Vein endothelial cell (primary cell): ENCODE measurements around the gene ZBTB37. TPM values are rescaled to one million over a fixed set of nuclear protein-coding genes. Genes with fewer than 3 reads are reported as not detected.

Experiments
- small RNA-seq: library from RNA; depleted of rRNA; stranded (forward); fragments of <200 nt; gene quantifications from one replicate; pipeline ENCODE3, GENCODE V24; 2012
- total RNA-seq: library from RNA; depleted of rRNA; stranded (reverse); fragments of >200 nt; gene quantifications from 2 replicates; pipeline ENCODE4 v1.2.3, GENCODE V29; 2012

The ZBTB37 gene
- 4.6 and 6.3 TPM in 2 replicates for total RNA-seq

DNA sequence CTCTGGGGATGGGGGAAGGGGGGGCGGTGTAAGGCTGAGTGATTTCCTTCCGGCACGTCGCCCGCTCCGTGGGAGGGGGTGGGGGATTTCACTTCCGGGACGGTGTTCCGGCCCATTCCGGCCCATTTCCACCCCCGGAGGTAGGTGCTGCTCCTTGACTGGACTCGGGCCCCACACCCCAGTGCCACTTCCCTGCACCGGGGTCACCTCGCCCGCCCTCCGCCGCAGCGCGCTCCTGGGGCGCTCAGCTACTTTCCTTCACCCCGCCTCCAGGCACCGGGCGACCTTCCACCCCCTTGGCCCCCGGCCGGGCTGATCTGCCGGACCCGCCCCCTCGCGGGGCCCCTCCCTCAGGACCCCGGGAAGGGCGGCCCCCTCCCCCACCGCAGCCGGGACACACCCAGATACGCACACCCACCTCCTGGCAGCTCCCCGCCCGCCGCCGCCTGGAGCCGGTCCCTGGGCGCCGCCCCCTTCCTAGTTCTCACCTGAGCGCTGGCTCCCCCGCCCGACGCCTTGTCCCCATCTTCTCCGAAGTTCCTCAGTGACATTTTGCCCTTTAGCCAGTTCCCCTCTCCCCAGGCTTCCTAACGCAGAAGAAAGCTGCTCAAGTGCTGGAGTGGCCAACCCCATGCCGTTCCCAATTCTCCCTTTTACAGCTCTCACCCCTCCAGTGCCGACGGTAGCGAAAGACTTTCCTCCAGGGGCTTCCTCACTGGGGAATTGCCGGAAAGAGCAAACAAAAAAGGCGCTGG is at the start of gene ZBTB37:
TSS of gene ZBTB37 (plus strand) at position 115 of the 755 bp plus-strand sequence. CDS start 1,846 bp downstream, outside the sequence.

GRCh38 chr1:173824315-173825081 is 43.7 kb upstream of the ZBTB37 start, which contains the start of the genes CENPL and DARS2:
TSS of gene CENPL (minus strand) at chr1:173824883. CDS start at chr1:173811299, 13,584 bp downstream.
TSS of gene DARS2 (plus strand) at chr1:173824673. CDS start at chr1:173825230, 557 bp downstream.

GRCh38 chr1:173867753-173868265 is 371 bp upstream of the ZBTB37 start, which contains the start of gene GAS5:
TSS of gene GAS5 (minus strand) at chr1:173867989.

DNA sequence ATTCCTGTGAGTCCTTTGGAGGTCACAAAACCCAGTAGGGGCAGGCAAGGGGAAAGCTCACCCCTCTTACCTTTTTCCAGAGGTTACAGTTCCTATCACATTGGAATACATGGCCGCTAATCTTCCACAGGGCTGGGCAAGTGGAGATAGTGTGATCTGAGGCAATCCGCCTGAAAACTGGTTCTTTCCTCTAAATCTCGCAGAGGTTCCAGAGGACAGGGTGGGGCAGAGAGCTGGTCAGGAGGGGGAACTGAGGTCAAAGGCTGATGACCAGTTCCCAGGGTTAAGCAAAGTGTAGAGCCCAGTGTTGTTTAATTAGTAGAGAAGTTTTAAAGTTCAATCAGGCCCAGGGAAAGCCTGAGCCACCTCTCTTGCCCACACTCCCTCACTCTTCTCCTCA is 49.0 kb downstream of the ZBTB37 start, which contains the start of gene SERPINC1:
TSS of gene SERPINC1 (minus strand) at position 179 of the 400 bp plus-strand sequence. CDS start at position 111, 68 bp downstream.

Small RNAs within 50 kb of the gene (small RNA-seq; reads per million reads assigned to genes)
- not detected for gene RNA5SP67

Other genes starting within 250 kb of the ZBTB37 start
- not detected in 2 replicates for gene TEX50, start 233.0 kb upstream of the ZBTB37 start, total RNA-seq
- 0.33 TPM in 1 of 2 replicates, not detected in the other for gene ANKRD45, start 198.5 kb upstream of the ZBTB37 start, total RNA-seq
- gene KLHL20, start 153.4 kb upstream of the ZBTB37 start, total RNA-seq = 32.0 and 36.6 TPM in 2 replicates
- 16.7 and 25.1 TPM in 2 replicates for gene DARS2, start 43.7 kb upstream of the ZBTB37 start, total RNA-seq
- gene CENPL, start 43.5 kb upstream of the ZBTB37 start, total RNA-seq = 11.1 and 20.7 TPM in 2 replicates
- 273 and 303 TPM in 2 replicates for gene GAS5, start 391 bp upstream of the ZBTB37 start, total RNA-seq
- gene SERPINC1, start 48.9 kb downstream of the ZBTB37 start, total RNA-seq = 0.38 TPM in 1 of 2 replicates, not detected in the other
- gene RC3H1, start 154.0 kb downstream of the ZBTB37 start, total RNA-seq = 43.1 and 55.1 TPM in 2 replicates